Measurements from ENCODE around the gene TMEM106B.

TMEM106B gene

GRCh38 chr7:12291870-12292269, 80.8 kb downstream of the TMEM106B start:
- TF ChIP-seq EZH2phosphoT487 (IDR thresholded peaks at IDR 0.05; ENCODE audit: low read length) (no peak), CTCF (IDR thresholded peaks at IDR 0.05; ENCODE audit: low read length) (peak; percentile 53), EZH2 (optimal IDR thresholded peaks at IDR 0.05; ENCODE audit: low read depth, low read length) (no peak)
- H3K79me2 ChIP-seq (ENCODE audit: low read length), result no peaks in the 10 kb centered on the region
- DNase-seq, result peak; percentile 27

More at GRCh38 chr7:12291870-12292269, 80.8 kb downstream of the TMEM106B start:
- no peak overlapping the region for H3K4me3 ChIP-seq (ENCODE audit: low read length)
- H3K27ac ChIP-seq (ENCODE audit: low read length), result no peak overlapping the region
- H3K36me3 ChIP-seq (replicated peaks; ENCODE audit: insufficient read depth, low read length), result no peaks in the 10 kb centered on the region
- no peak overlapping the region for H2AFZ ChIP-seq (ENCODE audit: low read length)
- 0 out of 2 replicates have a peak, but pooled peaks cover 1% of the 10 kb centered on the region for H3K27me3 ChIP-seq (replicated peaks; ENCODE audit: insufficient read depth, low read length)
- H3K4me1 ChIP-seq (ENCODE audit: low read length), result no peaks in the 10 kb centered on the region
- H3K9me3 ChIP-seq (replicated peaks; ENCODE audit: insufficient read depth, low read length), result no peaks in the 10 kb centered on the region
- H3K9ac ChIP-seq (ENCODE audit: low read length), result no peak overlapping the region
- no peaks in the 10 kb centered on the region for H4K20me1 ChIP-seq (ENCODE audit: insufficient read depth, low read length)
- H3K9me2 ChIP-seq (replicated peaks; ENCODE audit: insufficient read depth, low read length), result no peaks in the 10 kb centered on the region
- H3F3A ChIP-seq (ENCODE audit: insufficient read depth, low read length), result no peaks in the 10 kb centered on the region
- no peak overlapping the region for H3K4me2 ChIP-seq (ENCODE audit: low read depth, low read length)
